Fibroblast of lung (primary cell): ENCODE data around the gene HACE1.

ENCODE experiments used
- EZH2 ChIP-seq: IDR thresholded peaks from 2 replicates; pipeline ENCODE4 v1.5.1; 2012; ENCODE audit warnings: low read length, control low read depth, mild to moderate bottlenecking; ENCODE audit errors: missing control alignments
- TF ChIP-seq, protein P1 (sequence below), 2 donors: IDR thresholded peaks in 1 of 2; conservative IDR thresholded peaks in 1 of 2; 1 replicate in 1 of 2; 2 replicates in 1 of 2; pipeline ENCODE4 v1.5.1; 2011 to 2012; ENCODE audit warnings: low read length in 2 of 2, control low read depth in 1 of 2, inconsistent platforms in 1 of 2, low read depth in 1 of 2, mild to moderate bottlenecking in 1 of 2

DNA sequence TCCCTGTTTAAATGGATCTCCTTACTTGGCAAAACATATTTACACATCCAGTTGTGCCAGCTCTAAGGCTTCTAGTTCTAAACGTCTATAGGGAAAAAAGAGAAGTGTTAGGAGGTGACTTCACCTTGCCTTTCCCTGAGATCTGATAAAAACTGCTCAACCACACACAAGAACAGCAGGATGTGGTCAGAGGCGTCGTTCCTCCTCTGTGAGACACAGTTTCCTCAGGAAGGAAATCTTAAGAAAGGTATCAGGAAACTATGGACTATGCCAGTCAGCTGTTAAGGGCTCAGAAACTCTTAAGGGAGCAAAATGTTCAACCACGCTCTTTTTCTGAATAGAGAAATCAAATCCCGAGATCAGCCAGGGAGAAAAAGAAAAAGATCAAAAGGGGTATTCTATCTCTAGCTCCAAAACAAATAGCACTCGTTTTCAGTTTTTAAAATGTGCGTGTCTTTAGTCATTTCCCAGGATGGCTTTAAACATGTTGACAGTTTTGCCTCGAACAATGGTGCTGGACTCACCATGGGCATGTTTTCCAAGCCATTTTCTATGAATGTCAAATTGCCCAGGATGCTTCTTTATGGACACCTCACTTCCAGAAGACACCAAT is 154.5 kb downstream of the HACE1 start:
- TF ChIP-seq, protein P1, sequence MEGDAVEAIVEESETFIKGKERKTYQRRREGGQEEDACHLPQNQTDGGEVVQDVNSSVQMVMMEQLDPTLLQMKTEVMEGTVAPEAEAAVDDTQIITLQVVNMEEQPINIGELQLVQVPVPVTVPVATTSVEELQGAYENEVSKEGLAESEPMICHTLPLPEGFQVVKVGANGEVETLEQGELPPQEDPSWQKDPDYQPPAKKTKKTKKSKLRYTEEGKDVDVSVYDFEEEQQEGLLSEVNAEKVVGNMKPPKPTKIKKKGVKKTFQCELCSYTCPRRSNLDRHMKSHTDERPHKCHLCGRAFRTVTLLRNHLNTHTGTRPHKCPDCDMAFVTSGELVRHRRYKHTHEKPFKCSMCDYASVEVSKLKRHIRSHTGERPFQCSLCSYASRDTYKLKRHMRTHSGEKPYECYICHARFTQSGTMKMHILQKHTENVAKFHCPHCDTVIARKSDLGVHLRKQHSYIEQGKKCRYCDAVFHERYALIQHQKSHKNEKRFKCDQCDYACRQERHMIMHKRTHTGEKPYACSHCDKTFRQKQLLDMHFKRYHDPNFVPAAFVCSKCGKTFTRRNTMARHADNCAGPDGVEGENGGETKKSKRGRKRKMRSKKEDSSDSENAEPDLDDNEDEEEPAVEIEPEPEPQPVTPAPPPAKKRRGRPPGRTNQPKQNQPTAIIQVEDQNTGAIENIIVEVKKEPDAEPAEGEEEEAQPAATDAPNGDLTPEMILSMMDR (conservative IDR thresholded peaks at IDR 0.05 in 1 of 2, IDR thresholded peaks at IDR 0.05 in 1 of 2; ENCODE audit: low read depth in 1 of 2, low read length in 2 of 2), result no peak
- no peak for TF ChIP-seq EZH2
